HG03039 (cell line): Measurements from ENCODE around the gene RHCE.
"Not testable (repeated sequence)": the region's sequence is repeated elsewhere in the genome, so short reads cannot be mapped to it uniquely, and the experiment has no call there.

ENCODE experiments used
- ATAC-seq: cut with Tn5 transposase; IDR thresholded peaks from one replicate; pipeline ENCODE4 v1.9.1; 2021; ENCODE audit warnings: mild to moderate bottlenecking, moderate library complexity; ENCODE audit not compliant: unreplicated experiment

The RHCE gene

DNA sequence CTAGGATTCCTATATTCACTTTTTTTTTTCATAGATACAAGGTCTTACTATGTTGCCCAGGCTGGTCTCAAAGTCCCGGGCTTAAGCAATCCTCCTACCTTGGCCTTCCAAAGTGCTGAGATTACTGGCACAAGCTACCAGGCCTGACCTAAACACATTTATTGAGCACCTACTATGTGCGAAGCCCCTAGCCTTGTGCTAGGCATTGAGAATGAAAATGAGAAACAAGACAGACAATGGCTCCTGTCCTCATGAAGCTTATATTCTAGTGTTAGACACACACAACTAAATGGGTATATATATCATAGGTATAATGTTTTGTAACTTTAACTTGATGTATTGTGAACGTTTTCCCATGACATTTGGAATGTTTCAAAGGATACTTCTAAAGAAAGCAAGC is 71.0 kb downstream of the RHCE start:
- ATAC-seq: no peak

DNA sequence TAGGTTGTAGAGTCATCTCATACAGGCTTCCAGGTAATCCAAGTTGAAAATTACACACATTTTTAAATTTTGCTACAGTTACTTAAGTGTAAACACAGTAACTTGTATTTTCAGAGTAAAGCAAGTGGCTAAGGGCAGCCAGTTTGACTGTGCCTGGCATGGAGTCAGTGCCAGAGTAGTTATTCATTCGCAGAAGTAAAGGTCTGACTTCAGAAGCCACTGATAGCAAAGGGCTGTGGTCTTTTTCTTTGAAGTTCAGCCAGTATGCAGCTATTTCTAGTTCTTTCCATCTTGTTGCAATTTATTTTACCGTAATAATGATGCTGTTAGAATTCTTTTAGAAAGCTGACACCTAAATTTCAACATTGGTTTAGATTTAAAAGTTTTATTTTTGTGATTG is 73.1 kb downstream of the RHCE start:
- no peak for ATAC-seq

DNA sequence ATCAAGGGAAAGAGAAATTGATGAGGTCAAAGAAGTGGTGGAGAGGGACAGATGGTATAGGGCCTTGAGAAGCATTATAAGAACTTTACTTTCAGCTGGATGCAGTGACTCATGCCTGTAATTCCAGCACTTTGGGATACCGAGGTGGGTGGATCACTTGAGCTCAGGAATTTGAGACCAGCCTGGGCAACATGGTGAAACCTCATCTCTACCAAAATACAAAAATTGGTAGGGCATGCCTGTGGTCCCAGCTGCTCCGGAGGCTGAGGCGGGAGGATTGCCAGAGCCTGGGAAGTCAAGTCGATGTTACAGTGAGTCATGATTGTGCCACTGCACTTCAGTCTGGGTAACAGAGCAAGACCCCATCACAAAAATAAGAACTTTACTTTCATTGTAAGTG is 76.8 kb downstream of the RHCE start:
- ATAC-seq: no peak

DNA sequence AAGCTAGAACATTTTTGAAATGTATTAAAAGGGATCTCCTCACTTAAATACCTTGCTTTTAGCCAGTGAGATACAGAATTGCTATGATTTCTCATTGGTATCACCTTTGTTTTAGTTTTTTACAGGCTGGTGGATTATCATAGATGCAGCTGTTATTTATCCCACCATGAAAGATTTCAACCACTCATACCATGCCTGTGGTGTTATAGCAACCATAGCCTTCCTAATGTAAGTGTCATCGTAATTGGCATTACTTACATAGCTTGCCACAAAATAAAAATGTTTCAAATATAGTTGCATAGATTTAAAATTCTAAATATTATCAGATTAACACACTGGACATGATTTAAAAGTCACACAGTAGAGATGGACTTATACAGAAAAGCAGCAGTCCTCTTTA is 77.8 kb downstream of the RHCE start:
- ATAC-seq: no peak

DNA sequence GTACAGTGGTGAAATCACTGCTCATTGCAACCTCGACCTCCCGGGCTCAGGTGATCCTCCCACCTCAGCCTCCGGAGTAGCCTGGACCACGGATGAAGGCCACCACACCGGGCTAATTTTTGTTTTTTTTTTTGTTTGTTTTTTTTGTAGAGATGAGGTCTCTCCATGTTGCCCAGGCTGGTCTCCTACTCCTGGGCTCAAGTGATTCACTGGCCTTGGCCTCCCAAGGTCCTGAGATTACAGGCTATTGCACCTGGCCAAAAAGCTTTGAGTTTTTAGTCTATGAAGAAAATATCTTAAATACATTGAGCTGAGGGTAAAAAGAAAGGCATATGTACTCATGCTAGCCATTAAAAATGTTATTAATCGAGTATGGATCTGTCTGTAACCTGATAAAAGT is 78.9 kb downstream of the RHCE start:
- ATAC-seq: no peak

DNA sequence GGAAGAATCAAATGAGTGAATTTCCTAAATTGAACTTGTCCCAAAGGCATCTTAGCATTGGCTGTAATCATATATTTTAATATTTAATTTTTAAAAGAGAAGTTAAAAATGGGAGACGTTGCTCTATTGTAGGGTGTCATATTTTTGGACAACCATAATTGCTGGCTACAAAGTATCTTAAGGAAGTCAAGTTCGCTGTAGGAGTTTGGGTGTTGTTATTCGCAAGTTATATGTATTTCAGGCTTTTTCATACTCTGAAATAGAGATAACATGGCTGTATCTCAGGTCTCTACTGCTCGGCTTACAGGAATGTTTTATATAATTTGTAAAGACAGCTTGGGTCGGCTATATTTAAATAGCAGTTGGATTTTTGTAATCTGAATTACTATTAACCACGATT is 81.6 kb downstream of the RHCE start:
- no peak for ATAC-seq

DNA sequence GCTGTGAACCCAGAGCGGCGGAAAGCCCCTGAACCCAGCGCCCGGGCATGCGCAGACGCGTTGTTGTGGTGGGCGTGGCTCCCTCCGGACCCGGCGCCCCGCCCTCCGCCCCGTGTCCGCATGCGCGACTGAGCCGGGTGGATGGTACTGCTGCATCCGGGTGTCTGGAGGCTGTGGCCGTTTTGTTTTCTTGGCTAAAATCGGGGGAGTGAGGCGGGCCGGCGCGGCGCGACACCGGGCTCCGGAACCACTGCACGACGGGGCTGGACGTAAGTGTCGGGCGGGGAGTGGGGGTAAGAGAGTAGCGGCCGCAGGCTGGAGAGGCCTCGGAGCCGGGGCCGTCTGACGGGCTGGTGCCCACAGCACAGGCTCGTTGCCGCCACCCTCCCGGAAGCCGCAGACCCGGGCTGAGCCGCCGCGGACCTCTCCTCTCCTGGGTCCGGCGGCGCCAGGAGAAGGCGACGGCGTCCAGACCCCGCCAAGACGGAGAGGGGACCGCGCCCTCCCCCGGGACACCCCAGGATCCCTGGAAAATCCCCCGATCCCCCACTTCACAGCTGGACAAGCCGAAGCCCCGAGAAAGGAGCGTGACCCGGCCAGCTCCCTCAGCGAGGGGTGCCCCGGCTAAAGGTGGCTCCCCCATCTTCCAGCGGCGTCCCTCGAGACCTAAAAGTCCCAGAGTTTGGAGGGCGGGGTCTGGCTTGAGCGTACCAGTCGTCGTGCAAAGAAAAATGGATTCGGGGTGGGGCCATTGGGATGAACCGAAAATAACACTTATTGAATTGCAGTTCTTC is 82.2 kb downstream of the RHCE start, which contains the start of gene TMEM50A:
Gene TMEM50A (plus strand): TSS at position 147 of the 794 bp plus-strand sequence. CDS start 2,153 bp downstream, outside the sequence.
- peak; percentile 52 for ATAC-seq

DNA sequence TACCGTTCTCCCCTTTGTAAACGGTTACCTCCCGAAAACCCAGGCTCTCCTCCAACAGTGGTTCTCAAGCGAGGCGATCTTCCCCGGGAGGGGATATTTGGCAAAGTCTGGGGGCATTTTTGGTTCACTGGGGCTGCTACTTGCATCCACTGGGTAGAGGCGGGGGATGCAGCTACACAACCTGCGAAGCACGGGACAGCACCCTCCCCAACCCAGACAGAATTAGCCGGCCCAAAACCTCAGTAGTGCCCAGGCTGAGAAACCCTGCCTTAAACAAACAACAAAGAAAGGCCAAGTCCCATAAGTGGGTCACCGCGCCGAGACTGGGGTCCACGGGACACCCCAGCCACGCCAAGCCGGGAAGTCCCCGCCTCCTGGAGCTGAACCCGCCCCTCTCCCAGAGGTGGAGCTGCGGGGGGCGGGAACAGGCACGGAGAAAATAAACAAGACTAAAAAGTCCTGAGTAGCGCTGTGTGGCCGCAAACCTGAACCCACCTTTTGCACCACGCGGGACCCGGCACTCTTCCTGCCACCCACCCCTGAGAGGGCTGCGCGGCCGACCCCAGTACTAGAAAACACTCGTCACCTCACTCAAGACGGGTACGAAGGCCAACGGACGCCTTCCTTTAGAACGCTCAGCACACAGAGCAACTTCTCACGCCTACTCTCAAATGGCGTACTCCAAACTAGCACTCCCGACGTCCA is 83.0 kb downstream of the RHCE start:
- ATAC-seq: peak; percentile 36

DNA sequence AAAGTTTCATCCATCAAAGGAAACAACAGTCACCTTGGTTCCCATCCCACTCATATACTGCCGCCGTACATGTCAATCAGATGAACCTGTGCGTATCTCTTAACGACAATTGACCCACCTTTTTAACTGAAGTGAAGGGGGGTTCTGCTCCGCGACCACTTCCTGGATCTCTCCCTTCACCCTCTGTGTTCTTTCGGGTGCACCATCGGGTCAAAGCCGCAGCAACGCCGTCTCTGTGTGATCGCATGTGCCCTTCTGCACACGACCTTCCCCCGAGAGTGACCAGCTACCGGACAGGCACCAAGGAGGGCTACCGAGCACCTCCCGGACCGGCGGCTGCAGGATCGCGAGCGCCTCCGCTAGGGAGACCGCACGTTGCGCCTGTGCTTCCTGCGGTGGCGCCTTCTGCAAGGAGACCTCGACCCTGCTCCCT is 83.7 kb downstream of the RHCE start:
- ATAC-seq: not testable (repeated sequence)

DNA sequence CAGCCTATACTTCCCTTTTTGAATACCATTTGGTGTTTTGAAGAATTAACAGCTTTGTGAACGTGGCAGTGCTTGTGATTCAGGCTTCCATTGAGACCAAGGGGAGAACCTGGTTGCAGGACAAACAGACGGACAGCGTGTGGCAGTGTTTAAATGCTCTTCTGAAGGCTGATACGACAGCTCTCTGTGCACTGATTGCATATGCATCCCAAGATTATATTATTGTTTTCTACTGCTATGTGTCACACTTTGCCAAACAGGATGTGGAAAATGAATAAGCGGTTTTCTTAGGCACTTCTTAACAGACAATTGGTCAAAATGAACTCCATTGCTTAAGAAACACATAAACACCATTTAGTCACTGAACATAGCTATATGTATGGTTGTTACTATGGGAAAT is 90.7 kb downstream of the RHCE start:
- ATAC-seq: not testable (repeated sequence)

DNA sequence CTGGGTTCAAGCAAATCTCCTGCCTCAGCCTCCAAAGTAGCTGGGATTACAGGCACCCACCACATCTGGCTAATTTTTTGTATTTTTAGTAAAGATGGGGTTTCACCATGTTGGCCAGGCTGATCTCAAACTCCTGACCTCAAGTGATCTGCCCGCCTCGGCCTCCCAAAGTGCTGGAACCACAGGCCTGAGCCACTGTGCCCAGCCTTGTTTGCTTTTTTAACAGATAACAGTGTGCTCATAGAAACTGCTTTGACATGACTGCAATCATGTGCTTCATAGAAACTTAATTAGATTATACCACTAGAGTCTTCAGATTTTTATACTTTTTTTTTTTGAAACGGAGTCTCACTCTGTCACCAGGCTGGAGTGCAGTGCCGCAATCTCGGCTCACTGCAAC is 91.3 kb downstream of the RHCE start:
- not testable (repeated sequence) for ATAC-seq

DNA sequence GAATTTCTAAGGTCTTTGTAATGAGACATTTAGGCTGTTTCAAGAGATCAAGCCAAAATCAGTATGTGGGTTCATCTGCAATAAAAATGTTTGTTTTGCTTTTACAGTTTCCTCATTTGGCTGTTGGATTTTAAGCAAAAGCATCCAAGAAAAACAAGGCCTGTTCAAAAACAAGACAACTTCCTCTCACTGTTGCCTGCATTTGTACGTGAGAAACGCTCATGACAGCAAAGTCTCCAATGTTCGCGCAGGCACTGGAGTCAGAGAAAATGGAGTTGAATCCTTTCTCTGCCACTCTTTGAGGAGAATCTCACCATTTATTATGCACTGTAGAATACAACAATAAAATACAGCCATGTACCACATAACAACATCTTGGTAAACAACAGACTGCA is 91.8 kb downstream of the RHCE start:
- not testable (repeated sequence) for ATAC-seq

DNA sequence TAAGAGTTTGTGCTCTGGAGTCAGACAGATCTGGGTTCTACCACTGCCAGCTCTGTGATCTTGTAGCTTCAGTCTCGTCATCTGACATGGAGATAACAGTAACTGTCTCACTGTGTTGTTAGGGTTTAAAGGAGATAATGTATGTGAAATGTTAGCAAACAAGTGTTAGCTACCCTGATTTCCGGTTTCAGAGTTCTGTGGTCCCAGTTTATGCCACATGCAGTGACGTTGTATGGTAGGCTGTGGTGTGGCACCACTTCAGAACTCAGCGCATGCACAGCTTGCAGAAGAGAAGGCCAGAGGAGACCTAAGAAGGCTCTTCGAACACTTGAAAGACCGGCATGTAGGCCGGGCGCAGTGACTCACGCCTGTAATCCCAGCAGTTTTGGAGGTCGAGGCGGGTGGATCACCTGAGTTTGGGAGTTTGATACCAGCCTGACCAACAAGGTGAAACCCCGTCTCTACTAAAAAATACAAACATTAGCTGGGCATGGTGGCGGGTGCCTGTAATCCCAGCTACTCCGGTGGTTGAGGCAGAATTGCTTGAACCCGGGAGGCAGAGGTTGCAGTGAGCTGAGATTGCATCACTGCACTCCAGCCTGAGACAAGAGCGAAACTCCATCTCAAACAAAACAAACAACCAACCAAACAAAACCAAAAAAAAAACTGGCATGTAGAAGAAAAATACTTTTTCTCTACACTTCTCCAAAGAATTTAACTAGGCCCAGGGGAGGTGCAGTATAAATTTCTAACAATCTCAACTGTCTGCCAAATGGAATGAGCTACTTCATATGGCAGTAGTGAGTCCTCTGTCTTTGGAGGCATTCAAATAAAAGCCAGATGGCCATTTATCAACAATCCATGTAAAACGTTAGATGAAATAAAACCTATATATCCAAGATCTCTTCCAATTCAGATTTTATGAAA is 92.5 kb downstream of the RHCE start:
- not testable (repeated sequence) for ATAC-seq

DNA sequence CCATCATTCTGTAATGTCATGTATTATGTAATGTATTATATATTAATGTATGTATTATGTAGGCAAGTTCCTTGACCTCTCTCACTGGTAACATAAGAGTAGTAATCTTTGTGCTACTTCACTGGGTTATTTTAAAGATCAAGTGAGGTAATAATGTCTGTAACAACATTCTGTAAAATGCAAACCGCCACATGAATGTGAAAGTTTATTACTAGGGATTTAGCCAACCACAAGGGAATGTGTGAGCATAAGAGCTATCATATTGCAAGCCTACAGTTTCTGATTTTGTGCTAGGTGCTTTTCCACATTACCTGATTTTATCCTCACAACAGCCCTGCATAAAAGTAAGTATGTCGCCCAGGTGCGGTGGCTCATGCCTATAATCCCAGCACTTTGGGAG is 96.2 kb downstream of the RHCE start:
- ATAC-seq: not testable (repeated sequence)

DNA sequence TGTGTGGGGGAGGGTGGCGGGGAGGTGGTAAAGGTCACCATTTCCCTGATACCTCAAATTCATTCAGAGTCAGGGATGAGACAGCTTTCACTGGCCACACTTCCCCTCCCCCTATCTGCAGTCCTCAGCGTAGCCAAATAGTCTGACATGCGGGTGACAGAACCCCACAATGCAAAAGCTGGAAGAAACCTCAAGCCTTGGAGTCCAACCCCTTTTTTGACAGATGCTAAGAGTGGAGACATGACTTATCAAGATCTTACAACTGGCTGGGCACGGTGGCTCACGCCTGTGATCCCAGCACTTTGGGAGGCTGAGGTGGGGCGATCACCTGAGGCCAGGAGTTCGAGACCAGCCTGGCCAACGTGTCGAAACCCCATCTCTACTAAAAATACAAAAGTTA is 98.5 kb downstream of the RHCE start:
- not testable (repeated sequence) for ATAC-seq

DNA sequence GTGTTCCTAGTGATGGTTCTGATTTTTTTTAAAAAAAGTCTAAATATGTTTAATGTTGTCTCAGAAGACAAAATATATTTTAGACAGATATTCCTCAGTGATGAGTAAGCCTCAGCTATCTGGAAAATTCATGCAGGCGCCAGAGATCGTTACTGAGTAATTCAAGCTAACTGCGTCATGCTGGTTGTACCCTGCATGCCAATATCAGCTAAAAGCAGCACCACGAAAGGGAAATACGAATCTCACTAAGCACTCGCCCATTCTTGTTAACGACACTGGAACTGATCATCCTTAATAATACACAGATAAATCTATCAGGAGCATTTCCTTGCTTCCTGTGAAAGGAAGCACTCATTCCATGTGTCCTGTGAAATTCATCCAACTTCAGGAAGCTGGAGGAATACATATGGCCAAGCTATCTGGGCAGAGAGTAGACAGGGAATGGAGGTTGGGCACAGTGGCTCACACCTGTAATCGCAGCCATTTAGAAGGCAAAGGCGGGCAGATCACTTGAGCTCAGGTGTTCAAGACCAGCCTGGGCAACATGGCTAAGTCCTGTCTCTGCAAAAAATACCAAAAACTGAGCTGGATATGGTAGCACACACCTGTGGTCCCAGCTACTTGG is 100.2 kb downstream of the RHCE start:
- not testable (repeated sequence) for ATAC-seq

DNA sequence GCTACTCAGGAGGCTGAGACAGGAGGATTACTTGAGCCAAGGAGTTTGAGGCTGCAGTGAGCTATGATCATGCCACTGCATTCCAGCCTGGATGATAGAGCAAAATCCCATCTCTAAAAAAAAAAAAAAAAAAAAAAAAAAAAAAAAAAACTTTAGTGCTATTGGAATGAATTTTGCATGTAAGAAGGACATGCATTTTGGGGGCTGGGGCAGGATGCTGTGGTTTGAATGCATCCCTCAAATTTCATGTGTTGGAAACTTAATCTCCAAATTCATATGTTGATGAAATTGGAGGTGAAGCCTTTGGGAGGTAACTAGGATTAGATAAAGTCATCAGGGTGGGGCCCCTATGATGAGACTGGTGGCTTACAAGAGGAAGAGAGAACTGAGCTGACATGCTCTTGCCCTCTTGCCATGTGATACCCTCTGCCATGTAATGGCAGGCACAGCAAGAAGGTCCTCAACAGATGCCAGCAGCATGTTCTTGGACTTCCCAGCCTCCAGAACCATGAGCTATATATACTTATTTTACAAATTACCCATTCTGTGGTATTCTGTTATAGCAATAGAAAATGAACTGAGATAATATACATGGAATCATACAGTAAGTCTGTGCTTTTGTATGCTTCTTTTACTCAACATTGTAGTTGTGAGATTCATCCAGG is 107.7 kb downstream of the RHCE start:
- not testable (repeated sequence) for ATAC-seq
